Astrocyte of the cerebellum (primary cell): ENCODE measurements around the gene TMEM181.
"Not testable (repeated sequence)": the region's sequence is repeated elsewhere in the genome, so short reads cannot be mapped to it uniquely, and the experiment has no call there.

ENCODE experiments used
- DNase-seq: peaks from one replicate; pipeline ENCODE4 v3.0.0-alpha.2; 2011; ENCODE audit warnings: low read depth
- H3K4me3 ChIP-seq: 2 replicates; pipeline ENCODE4 v1.5.1; 2011; ENCODE audit warnings: mild to moderate bottlenecking, low read depth, low read length, moderate library complexity
- CTCF ChIP-seq: IDR thresholded peaks from 2 replicates; pipeline ENCODE4 v1.5.1; 2012; ENCODE audit warnings: low read length, low read depth, moderate library complexity, mild to moderate bottlenecking; ENCODE audit errors: missing control alignments
- in situ Hi-C: cut with HindIII; loops from 2 replicates; pipeline ENCODE4 v1.10.0; 2017; ENCODE audit warnings: low sequenced_read_pairs

TMEM181 gene

GRCh38 chr6:158649289-158650143 lies 89.6 kb downstream of the TMEM181 start, which contains the start of gene SYTL3:
SYTL3 (plus strand) TSS chr6:158650054; CDS start chr6:158663269, 13,215 bp downstream.
- no peak within 1 kb of the TSS for H3K4me3 ChIP-seq
- no peak for DNase-seq
- in situ Hi-C loops, result no loop called here
- TF ChIP-seq CTCF, result no peak

GRCh38 chr6:158651981-158652737 lies 92.3 kb downstream of the TMEM181 start:
- DNase-seq, in situ Hi-C loops, H3K4me3 ChIP-seq: not testable (repeated sequence)

- DNase-seq, result peak; percentile 55
- no peak overlapping the region for H3K4me3 ChIP-seq
- in situ Hi-C loops, result no loop called here
- no peak for TF ChIP-seq CTCF
Measured at GRCh38 chr6:158653577-158654354, 93.9 kb downstream of the TMEM181 start.

GRCh38 chr6:158654498-158654897 lies 94.6 kb downstream of the TMEM181 start:
- DNase-seq, result no peak
- no peak overlapping the region for H3K4me3 ChIP-seq
- TF ChIP-seq CTCF, result no peak
- in situ Hi-C loops, result no loop called here

- no peak for TF ChIP-seq CTCF
- in situ Hi-C loops, result no loop called here
- no peak for DNase-seq
- H3K4me3 ChIP-seq, result no peak overlapping the region
Measured at GRCh38 chr6:158654960-158655489, 95.1 kb downstream of the TMEM181 start.

- no peak for DNase-seq
Measured at GRCh38 chr6:158655569-158656450, 95.9 kb downstream of the TMEM181 start.

GRCh38 chr6:158656986-158657385 lies 97.1 kb downstream of the TMEM181 start:
- in situ Hi-C loops, H3K4me3 ChIP-seq, DNase-seq: not testable (repeated sequence)

More at GRCh38 chr6:158655569-158656450, 95.9 kb downstream of the TMEM181 start:
- in situ Hi-C loops, result no loop called here
- no peak overlapping the region for H3K4me3 ChIP-seq
- no peak for TF ChIP-seq CTCF
